Measurements from ENCODE around the gene SETD4.

GRCh38 chr21:35989138-35989735 is 71.1 kb downstream of the SETD4 start:
- no peak for TF ChIP-seq EZH2 (IDR thresholded peaks at IDR 0.05; ENCODE audit: low read length, unreplicated experiment)
- no peak for TF ChIP-seq CTCF (conservative IDR thresholded peaks at IDR 0.05; ENCODE audit: low read depth, low read length)
- no peak for TF ChIP-seq EZH2phosphoT487 (IDR thresholded peaks at IDR 0.05; ENCODE audit: borderline replicate concordance, low read length)
